CD14-positive monocyte (primary cell): ENCODE data around the gene RTBDN. TPM values are rescaled to one million over a fixed set of nuclear protein-coding genes. Genes with fewer than 3 reads are reported as not detected.

ENCODE experiments used
- DNase-seq, 3 donors: peaks; one replicate each; pipeline ENCODE4 v3.0.0-alpha.2; 2011 to 2022
- H2AFZ ChIP-seq: 2 replicates; pipeline ENCODE4 v1.6.0; 2012; ENCODE audit warnings: mild to moderate bottlenecking, low read depth, low read length, inconsistent platforms; ENCODE audit not compliant: insufficient read depth, poor library complexity, severe bottlenecking
- H3K27ac ChIP-seq, 2 donors: 1 replicate in 1 of 2; 2 replicates in 1 of 2; pipeline ENCODE4 v1.5.1; 2012 to 2013; ENCODE audit warnings: low read length in 2 of 2, control low read depth in 1 of 2, inconsistent platforms in 1 of 2, low read depth in 1 of 2, mild to moderate bottlenecking in 1 of 2
- H3K27me3 ChIP-seq, 2 donors: one replicate each; pipeline versions ENCODE4 v1.6.0 to v1.6.1; 2011 to 2013; ENCODE audit warnings: low read length in 2 of 2; ENCODE audit not compliant: control insufficient read depth in 2 of 2, insufficient read depth in 2 of 2
- H3K36me3 ChIP-seq, 2 donors: replicated peaks in 1 of 2; 1 replicate in 1 of 2; 2 replicates in 1 of 2; pipeline versions ENCODE4 v1.5.1 to v1.6.1; 2012 to 2013; ENCODE audit warnings: low read length in 2 of 2, control low read depth in 1 of 2, inconsistent platforms in 1 of 2, mild to moderate bottlenecking in 1 of 2; ENCODE audit not compliant: insufficient read depth in 2 of 2, control insufficient read depth in 1 of 2
- H3K4me1 ChIP-seq, 2 donors: 1 replicate in 1 of 2; 2 replicates in 1 of 2; pipeline versions ENCODE4 v1.5.1 to v1.6.1; 2012 to 2013; ENCODE audit warnings: low read length in 2 of 2, control low read depth in 1 of 2, inconsistent platforms in 1 of 2, mild to moderate bottlenecking in 1 of 2, moderate library complexity in 1 of 2; ENCODE audit not compliant: insufficient read depth in 2 of 2, control insufficient read depth in 1 of 2
- H3K4me2 ChIP-seq: replicated peaks from 2 replicates; pipeline ENCODE3; 2012; ENCODE audit warnings: low read length, moderate library complexity, mild to moderate bottlenecking; ENCODE audit not compliant: poor library complexity, severe bottlenecking; ENCODE audit errors: extremely low read depth
- H3K4me3 ChIP-seq, 3 experiments: fragments of 200-600 bp in 1 of 3; sonication (generic) in 1 of 3; replicated peaks in 1 of 3; 1 replicate in 2 of 3; 2 replicates in 1 of 3; pipeline ENCODE4 v1.5.1; 2011 to 2013; ENCODE audit warnings: low read length in 3 of 3, mild to moderate bottlenecking in 3 of 3, control low read depth in 2 of 3, low read depth in 2 of 3, inconsistent platforms in 1 of 3, moderate library complexity in 1 of 3
- H3K79me2 ChIP-seq: 2 replicates; pipeline ENCODE4 v1.6.0; 2012; ENCODE audit warnings: mild to moderate bottlenecking, control low read depth, inconsistent platforms, low read length, moderate library complexity; ENCODE audit not compliant: insufficient read depth
- H3K9ac ChIP-seq: 2 replicates; pipeline ENCODE4 v1.6.0; 2017; ENCODE audit warnings: low read length, mild to moderate bottlenecking; ENCODE audit not compliant: insufficient read depth, poor library complexity, severe bottlenecking
- H3K9me3 ChIP-seq, 2 donors: replicated peaks in 1 of 2; 1 replicate in 1 of 2; 2 replicates in 1 of 2; pipeline versions ENCODE4 v1.5.1 to v1.6.1; 2012 to 2013; ENCODE audit warnings: low read length in 2 of 2, control low read depth in 1 of 2; ENCODE audit not compliant: control insufficient read depth in 1 of 2, insufficient read depth in 1 of 2
- H4K20me1 ChIP-seq: 2 replicates; pipeline ENCODE4 v1.6.0; 2012; ENCODE audit warnings: mild to moderate bottlenecking, low read length, control low read depth, moderate library complexity; ENCODE audit not compliant: insufficient read depth
- H3K27ac Mint-ChIP-seq, 7 donors: one replicate each; pipeline ENCODE4 v1.8.0; 2020; ENCODE audit warnings: mild to moderate bottlenecking in 7 of 7, mixed read lengths in 7 of 7, moderate library complexity in 6 of 7, inconsistent platforms in 2 of 7
- H3K27me3 Mint-ChIP-seq, 3 donors: one replicate each; pipeline ENCODE4 v1.8.0; 2021 to 2022; ENCODE audit warnings: low read depth in 3 of 3, mild to moderate bottlenecking in 3 of 3, mixed read lengths in 3 of 3, moderate library complexity in 3 of 3, inconsistent platforms in 1 of 3
- H3K36me3 Mint-ChIP-seq, 2 donors: one replicate each; pipeline ENCODE4 v1.8.0; 2020; ENCODE audit warnings: mixed read lengths in 2 of 2, inconsistent platforms in 1 of 2, mild to moderate bottlenecking in 1 of 2
- H3K4me1 Mint-ChIP-seq: one replicate; pipeline ENCODE4 v1.8.0; 2020; ENCODE audit warnings: mild to moderate bottlenecking, mixed read lengths
- H3K4me3 Mint-ChIP-seq, 2 donors: one replicate each; pipeline ENCODE4 v1.8.0; 2020; ENCODE audit warnings: mild to moderate bottlenecking in 2 of 2, mixed read lengths in 2 of 2, moderate library complexity in 1 of 2
- H3K9me3 Mint-ChIP-seq, 7 donors: one replicate each; pipeline ENCODE4 v1.8.0; 2020 to 2022; ENCODE audit warnings: mixed read lengths in 7 of 7, mild to moderate bottlenecking in 6 of 7, moderate library complexity in 6 of 7, inconsistent platforms in 2 of 7
- CTCF ChIP-seq: fragments of 200-600 bp; IDR thresholded peaks from one replicate; pipeline ENCODE4 v1.8.0; 2022; ENCODE audit warnings: antibody characterized with exemption, mild to moderate bottlenecking
- WGBS: methylation state at CpG from one replicate; pipeline ENCODE4 v1.1.5; 2013; ENCODE audit warnings: missing lambda C conversion rate; ENCODE audit not compliant: insufficient coverage; 5-methylcytosine and 5-hydroxymethylcytosine counted together
- intact Hi-C, 2 donors: fragments of 100-400 bp; cut with micrococcal nuclease; formaldehyde crosslinking; loops; one replicate each; pipeline versions ENCODE4 v1.15.0 to v1.15.1; 2023
- polyA plus RNA-seq, 3 donors: library from polyadenylated mRNA; depleted of rRNA in 1 of 3; unstranded in 2 of 3; stranded (reverse) in 1 of 3; fragments of 300-500 nt in 2 of 3; fragments of >200 nt in 1 of 3; fragmentation: Illumina TruSeq in 2 of 3; gene quantifications; 1 replicate in 2 of 3; 2 replicates in 1 of 3; pipeline ENCODE4 v1.2.3, GENCODE V29; 2012 to 2021

RTBDN gene
- polyA plus RNA-seq, 3 donors = not detected

GRCh38 chr19:12785431-12786031 is 48.8 kb downstream of the RTBDN start:
- peak overlapping the region; percentile 94 for H3K9ac ChIP-seq

GRCh38 chr19:12784871-12785430 is 49.4 kb downstream of the RTBDN start:
- no peaks in the 10 kb centered on the region for H3K36me3 ChIP-seq
- Mint-ChIP-seq H3K4me3 (no peak overlapping the region), H3K9me3 (no peaks in the 10 kb centered on the region), H3K27ac (no peak overlapping the region), H3K36me3 (peaks cover 0 to 2% of the 10 kb centered on the region in 2 donors), H3K4me1 (peaks cover 36% of the 10 kb centered on the region), H3K27me3 (peaks cover 0 to 5% (median 1%) of the 10 kb centered on the region in 3 donors)
- peaks cover 80 to 83% of the 10 kb centered on the region in 2 donors for H3K4me1 ChIP-seq
- H3K79me2 ChIP-seq = peaks cover 34% of the 10 kb centered on the region
- H3K4me3 ChIP-seq = peak overlapping the region; percentile 29 to 100 (median 31)
- peak overlapping the region; percentile 94 for H3K9ac ChIP-seq
- whole genome bisulfite sequencing = 30% methylated on average over 5 of the region's 5 CpGs
- H4K20me1 ChIP-seq = no peaks in the 10 kb centered on the region
- peak overlapping the region; percentile 95 to 100 for H3K27ac ChIP-seq
- no peaks in the 10 kb centered on the region for H3K27me3 ChIP-seq
- peak; percentile 46 to 62 (median 57) for DNase-seq
- TF ChIP-seq CTCF = no peak
- H3K9me3 ChIP-seq = no peaks in the 10 kb centered on the region
- intact Hi-C loops = loop anchor here (10.0 kb wide), 1 partner anchor 1060 kb away; no protein-coding TSS in a partner anchor
- no peak overlapping the region for H2AFZ ChIP-seq
- peak overlapping the region; percentile 76 for H3K4me2 ChIP-seq

More at GRCh38 chr19:12785431-12786031, 48.8 kb downstream of the RTBDN start:
- H4K20me1 ChIP-seq = no peaks in the 10 kb centered on the region
- 13% methylated on average over 4 of the region's 4 CpGs for WGBS
- peaks cover 0 to 2% of the 10 kb centered on the region in 2 donors for H3K36me3 Mint-ChIP-seq
- peak overlapping the region; percentile 29 to 100 (median 31) for H3K4me3 ChIP-seq
- no peaks in the 10 kb centered on the region for H3K9me3 ChIP-seq
- H3K27me3 ChIP-seq = no peaks in the 10 kb centered on the region
- H3K4me1 Mint-ChIP-seq = peaks cover 35% of the 10 kb centered on the region
- TF ChIP-seq CTCF = no peak
- H3K9me3 Mint-ChIP-seq = no peaks in the 10 kb centered on the region
- peak; percentile 80 to 90 (median 83) for DNase-seq
- intact Hi-C loops = loop anchor here (10.0 kb wide), 1 partner anchor 1059 kb away; no protein-coding TSS in a partner anchor
- no peak overlapping the region for H2AFZ ChIP-seq
- H3K27ac Mint-ChIP-seq = no peak overlapping the region
- H3K4me1 ChIP-seq = peaks cover 80 to 81% of the 10 kb centered on the region in 2 donors
- H3K27me3 Mint-ChIP-seq = peaks cover 0 to 5% (median 1%) of the 10 kb centered on the region in 3 donors
- no peaks in the 10 kb centered on the region for H3K36me3 ChIP-seq
- H3K4me3 Mint-ChIP-seq = no peak overlapping the region
- peak overlapping the region; percentile 95 to 100 for H3K27ac ChIP-seq
- H3K4me2 ChIP-seq = peak overlapping the region; percentile 76
- peaks cover 36% of the 10 kb centered on the region for H3K79me2 ChIP-seq
